Activated naive CD4-positive, alpha-beta T cell (primary cell): ENCODE data around the gene ADCK2.
"Not testable (repeated sequence)": the region's sequence is repeated elsewhere in the genome, so short reads cannot be mapped to it uniquely, and the experiment has no call there.

ENCODE experiments used
- DNase-seq, 4 experiments: peaks; one replicate each; lab custom pipeline; 2025; lab: John Stamatoyannopoulos, UW

The ADCK2 gene

DNA sequence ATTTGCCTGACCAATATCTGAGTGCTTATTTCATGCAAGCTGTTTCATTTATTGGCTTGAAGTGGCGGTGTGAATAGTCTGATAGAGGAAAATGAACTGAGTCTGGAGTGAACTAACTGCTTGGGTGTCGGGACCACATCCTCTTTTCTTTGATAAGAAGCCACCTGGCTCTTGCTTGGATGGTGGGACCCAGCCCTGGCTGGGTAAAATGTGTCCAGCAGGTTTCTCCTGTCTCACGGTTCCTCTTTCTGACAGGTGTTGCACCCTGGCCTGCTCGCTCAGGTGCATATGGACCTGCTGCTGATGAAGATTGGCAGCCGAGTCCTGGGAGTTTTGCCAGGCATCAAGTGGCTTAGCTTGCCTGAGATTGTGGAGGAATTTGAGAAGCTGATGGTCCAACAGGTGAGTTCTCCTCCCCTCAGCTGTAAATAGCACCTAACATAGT is 1.6 kb downstream of the ADCK2 start:
- DNase-seq: no peak

DNA sequence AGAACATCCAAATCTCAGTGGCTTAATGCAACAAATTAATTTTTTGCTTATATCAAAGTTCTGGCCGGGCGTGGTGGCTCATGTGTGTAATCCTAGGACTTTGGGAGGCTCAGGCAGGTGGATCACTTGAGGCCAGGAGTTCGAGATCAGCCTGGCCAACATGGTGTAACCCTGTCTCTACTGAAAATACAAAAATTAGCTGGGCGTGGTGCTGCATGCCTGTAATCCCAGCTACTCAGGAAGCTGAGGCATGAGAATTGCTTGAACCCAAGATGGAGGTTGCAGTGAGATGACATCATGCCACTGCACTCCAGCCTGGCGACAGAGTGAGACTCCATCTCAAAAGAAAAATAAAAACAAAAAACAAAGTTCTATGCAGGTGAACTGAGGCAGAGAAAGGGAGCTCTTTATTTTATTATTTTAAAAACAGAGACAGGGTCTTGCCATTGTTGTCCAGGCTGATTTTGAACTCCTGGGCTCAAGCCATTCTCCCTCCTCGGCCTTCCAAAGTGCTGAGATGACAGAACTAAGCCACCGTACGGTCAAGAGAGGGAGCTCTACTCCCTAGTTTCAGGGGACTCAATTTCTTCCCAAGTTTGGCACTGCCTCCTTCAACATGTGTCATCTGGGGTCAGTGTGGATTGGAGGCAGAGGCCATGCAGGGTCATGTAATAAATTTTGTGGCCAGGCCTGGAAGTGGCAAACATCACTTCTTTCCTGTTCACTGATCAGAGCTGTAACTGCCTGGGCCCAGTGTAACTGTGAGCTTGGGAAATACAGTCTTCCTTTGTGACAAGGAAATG is 2.4 kb downstream of the ADCK2 start:
- DNase-seq: no peak

DNA sequence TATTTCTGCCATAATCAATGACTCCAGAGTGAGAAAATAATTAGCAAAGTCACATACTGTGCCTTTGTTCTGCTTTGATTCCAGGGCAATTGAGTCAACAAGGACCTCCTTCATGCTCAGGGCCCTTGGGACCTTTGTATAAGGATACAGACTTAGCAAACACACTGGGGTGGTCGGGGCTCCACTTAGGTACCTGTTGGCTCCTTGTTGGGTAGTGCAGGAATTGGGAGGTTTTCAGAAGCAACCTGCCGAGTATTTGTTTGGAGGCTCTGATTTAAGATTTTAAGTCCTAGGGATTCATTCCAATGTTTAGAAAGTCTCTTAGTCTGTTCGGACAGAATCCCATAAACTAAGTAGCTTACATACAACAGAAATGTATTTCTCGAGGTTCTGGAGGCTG is 3.0 kb downstream of the ADCK2 start:
- no peak for DNase-seq

DNA sequence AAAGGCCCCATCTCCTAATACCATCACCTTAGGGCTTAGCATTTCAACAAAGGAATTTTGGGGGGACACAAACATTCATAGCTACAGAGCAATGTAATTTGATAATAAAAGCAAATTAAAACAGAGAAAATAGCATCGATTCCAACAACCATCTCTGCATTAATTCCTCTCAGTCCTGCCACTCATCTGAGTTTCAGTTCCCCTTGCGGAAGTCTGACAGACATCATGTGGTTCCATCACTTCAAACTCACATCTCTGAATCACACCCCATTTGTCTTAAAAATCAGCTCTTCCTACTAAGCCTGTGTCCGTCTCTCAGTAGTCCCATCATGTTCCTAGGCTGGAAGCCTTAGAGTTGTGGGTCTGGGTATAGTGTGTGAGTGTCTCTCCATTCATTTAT is 3.6 kb downstream of the ADCK2 start:
- no peak for DNase-seq

DNA sequence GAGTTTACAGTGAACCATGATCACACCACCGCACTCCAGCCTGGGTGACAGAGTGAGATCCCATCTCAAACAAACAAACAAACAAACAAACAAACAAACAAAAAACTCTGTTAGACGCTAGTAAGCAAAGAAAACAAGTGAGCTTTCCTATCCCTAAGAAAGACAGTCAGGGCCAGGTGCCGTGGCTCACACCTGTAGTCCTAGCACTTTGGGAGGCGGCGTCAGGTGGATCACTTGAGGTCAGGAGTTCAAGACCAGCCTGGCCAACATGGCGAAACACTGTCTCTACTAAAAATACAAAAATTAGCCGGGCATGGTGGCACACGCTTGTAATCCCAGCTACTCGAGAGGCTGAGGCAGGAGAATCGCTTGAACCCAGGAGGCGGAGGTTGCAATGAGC is 4.2 kb downstream of the ADCK2 start:
- not testable (repeated sequence) for DNase-seq

DNA sequence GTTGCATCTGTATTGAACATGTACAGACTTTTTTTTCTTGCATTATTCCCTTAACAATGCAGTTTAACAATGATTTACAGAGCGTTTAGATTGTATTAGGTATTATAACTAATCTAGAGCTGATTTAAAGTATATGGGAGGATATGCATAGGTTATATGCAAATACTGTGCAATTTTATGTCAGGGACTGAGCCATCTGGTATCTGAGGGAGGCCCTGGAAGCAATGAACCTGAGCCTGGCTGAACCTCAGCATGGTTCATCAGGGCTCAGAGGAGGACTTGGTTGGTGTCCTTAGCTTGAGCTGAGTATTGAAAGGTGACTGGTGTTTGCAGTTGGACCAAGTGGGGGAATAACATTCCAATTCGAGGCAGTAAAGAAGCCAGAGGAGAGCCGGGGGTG is 4.8 kb downstream of the ADCK2 start:
- no peak for DNase-seq

DNA sequence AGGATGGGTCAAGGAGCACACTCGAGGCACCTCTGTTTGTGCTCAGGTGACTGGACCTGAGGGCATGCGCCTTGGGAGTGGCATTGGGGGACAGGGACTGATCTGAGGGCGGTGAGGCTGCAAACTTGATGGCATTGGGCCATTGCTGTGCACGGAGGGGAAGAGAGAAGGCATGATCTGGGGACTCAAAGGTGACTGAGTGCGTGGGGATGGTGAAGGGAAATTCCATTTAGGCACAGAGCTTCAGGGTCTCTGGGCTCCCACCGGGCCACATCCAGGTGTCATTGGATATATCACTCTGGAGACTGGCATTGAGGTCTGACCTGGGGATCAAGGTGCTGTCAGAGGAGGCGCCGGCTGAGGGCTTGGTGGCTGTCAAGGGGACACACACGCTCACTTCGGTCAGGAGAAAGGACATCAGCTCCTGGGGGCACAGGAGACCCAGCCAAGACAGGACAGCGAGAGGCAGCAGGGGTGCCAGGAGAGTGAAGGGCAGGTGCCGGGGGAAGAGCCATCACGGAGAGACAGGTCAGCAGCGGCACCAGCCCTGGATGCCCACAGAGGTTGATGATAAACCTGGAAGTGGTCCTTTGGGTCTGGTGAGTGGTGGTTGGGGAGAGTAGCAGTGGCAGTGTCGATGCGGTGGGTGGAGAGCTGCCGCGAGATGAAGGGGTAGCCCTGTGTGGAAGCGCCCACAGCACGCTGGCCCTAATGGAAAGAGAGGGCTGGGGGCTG is 5.5 kb downstream of the ADCK2 start:
- no peak for DNase-seq

DNA sequence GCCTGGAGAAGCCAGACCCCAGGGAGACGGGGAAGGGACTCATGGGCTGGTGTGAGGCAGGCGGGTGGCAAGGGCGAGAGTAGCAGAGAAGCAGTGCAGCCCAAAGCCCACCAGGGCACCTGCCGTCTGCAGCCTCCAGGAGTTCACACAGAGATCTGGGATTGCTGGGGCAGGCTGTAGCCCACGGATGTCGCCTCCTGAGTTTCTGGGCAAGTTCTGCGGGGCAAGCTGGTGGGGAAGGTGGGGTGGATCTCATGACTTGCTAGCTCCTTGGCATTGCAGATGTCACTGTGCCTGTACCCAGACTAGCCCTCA is 6.0 kb downstream of the ADCK2 start:
- no peak for DNase-seq

DNA sequence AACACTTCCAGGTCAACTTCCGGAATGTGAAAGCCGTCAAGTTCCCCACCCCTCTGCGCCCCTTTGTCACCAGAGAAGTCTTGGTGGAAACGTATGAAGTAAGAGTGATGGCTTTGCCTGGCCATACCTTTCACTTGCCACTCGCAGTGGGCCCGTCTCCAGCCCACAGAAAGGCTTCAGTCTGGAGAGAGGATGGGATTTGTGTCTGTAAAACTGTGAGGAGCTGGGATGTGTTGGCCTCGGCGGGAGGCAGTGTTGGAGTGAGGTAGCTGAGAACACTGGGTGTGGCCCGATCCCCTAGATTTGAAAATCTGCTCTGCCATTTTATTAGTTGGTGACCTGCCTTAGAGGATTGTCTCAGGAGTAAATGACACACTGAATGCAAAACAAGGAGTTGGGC is 6.4 kb downstream of the ADCK2 start:
- no peak for DNase-seq

DNA sequence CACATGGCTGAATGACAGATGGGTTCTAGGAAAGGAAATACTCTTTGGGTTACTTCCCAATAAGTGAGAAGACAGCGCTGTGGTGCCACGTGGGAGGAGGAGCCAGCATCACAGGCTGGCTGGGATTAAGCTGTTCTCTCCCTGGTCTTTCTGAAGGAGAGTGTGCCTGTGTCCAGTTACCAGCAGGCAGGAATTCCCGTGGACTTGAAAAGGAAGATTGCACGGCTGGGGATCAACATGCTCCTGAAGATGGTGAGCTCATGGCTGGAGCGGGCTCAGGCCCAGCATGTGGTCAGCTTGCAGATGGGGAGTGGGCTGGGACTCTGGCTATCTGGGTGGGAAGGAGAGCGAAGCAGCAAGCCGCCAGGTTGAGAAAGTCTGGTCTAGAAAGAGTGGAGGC is 8.1 kb downstream of the ADCK2 start:
- DNase-seq: no peak

DNA sequence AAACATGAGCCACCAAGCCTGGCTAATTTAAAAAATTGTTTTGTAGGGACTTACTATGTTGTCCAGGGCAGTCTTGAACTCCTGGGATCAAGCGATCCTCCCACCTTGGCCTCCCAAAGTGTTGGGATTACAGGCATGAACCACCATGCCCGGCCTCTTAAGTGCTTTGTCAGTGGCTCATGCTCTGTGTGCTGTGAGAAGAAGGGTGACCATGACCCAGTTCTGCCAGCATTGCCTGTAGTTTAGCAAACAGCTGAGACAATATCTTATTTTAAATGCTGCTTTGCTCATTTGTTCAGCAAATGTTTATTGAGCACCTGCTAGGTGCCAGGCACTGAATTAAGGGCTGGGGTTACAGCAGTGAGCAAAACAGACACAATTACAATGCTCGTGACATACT is 9.0 kb downstream of the ADCK2 start:
- DNase-seq: no peak

DNA sequence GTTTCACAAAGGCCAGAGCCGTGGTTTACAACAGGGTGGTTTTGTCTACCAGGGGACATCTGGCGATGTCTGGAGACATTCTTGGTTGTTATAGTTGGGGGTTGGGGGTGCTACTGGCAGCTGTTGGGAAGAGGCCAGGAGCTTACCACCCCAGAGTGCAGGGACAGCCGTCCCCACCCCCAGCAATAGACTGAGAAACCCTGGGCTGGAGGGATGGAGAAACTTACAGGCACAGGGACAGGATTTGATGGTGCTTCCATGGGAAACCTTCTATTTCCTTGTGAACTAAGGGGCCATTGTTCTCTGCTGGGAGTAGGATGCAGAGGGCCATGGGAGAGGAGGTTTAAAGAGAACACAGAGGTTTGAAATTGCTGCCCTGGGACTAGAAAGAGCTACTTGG is 10.9 kb downstream of the ADCK2 start:
- DNase-seq: no peak

DNA sequence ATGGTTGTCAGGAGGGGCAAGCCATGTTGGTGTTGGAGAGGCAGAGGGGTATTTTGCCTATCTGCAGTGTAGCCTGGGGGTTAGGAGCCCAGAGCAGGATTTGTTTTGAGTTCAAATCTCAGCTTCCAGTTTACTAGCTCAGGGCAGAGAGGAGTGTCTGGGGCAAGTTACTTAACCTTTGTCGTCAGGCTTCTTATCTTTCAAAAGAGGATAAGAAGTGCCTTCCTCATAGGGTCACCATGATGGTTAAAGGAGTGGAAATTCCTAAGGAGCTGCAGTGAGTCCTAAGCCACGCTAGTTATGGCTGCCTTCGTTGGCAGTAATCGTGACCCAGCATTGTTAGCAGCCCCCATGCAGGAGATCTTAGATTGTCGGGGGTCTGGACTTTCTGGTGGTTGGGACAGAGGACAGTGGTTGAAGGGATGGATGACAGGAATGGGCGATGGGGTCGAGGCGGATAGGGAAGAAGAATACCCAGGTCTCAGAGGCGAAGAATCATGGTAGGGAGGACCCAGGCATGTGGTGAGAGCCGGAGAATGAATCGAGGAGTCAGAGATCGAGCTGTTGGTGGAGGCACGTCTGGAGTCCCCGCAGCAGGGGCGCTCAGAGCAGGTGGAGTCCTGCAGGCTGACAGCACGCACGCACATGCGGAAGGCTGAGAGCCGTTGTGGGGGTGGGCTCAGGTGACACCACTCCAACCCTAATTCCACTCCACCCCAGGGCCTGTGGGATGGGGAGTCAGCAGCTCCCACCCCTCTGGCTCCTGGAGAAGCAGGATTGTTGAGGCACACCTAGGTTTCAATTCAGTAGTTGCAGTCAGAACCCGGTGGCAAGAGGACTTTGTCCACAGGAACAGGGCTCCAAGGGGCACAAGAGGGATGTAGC is 11.6 kb downstream of the ADCK2 start:
- no peak for DNase-seq

DNA sequence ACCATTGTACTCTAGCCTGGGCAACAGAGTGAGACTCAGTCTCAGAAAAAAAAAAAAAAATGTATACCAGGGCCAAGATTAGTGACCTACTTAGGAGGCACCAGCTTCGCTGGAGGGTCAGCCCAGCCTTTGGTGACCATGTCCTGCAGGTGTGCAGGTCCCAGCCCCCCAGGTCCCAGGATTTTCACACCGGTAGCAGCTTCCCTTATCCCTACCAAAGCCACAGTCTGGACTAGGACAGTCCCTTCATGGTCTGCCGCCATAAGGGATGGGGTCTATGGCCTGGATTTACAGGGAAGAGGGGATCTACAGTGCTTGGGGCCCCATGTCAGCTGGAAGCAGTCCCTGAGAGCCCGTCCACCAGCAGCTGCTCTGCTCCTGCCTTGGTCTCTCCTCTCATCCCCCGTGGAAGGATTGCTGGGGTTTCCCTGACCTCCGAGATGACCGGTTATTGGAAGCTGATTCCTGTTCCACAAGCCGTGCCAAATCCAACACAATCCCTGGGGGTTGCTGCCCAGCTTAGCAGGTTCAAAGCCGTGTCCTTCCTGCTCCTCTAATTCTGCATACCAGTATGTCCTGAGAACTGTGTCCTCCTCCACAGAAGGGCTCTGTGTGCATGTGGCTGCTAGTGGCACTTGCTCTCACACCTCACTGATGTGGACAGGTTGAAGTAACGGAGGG is 12.8 kb downstream of the ADCK2 start:
- no peak for DNase-seq

DNA sequence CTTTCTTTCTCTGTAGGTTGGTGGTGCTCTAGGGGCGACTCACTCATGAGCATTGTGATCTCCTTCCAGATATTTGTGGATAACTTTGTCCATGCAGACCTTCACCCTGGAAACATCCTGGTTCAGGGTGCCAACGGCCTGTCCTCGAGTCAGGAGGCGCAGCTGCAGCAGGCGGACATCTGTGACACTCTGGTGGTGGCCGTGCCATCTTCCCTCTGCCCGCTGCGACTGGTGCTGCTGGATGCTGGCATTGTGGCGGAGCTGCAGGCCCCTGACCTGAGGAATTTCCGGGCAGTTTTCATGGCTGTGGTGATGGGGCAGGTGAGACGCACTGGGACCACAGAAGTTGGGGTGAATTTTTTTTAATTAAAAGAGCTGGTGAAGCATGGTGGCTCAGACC is 14.2 kb downstream of the ADCK2 start:
- no peak for DNase-seq

DNA sequence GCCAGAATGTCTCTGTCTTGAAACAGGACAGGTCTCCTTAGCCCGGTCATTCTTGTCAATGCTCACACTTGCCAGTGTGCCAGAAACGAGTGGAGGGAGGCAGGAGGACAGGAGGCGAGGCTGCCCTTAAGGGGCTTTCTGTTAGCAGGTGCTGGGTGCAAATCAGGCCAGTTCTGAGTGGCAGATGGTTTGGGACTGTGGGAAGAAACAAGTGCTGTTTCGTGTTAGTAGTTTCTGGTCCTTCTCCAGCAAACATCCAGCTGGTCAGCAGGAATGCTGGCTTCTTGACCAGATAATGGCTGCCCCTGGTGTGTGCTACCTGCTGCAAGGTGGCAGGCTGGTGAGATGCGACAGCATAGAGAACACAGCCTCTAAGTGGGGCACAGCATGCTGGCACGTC is 15.6 kb downstream of the ADCK2 start:
- DNase-seq: no peak

DNA sequence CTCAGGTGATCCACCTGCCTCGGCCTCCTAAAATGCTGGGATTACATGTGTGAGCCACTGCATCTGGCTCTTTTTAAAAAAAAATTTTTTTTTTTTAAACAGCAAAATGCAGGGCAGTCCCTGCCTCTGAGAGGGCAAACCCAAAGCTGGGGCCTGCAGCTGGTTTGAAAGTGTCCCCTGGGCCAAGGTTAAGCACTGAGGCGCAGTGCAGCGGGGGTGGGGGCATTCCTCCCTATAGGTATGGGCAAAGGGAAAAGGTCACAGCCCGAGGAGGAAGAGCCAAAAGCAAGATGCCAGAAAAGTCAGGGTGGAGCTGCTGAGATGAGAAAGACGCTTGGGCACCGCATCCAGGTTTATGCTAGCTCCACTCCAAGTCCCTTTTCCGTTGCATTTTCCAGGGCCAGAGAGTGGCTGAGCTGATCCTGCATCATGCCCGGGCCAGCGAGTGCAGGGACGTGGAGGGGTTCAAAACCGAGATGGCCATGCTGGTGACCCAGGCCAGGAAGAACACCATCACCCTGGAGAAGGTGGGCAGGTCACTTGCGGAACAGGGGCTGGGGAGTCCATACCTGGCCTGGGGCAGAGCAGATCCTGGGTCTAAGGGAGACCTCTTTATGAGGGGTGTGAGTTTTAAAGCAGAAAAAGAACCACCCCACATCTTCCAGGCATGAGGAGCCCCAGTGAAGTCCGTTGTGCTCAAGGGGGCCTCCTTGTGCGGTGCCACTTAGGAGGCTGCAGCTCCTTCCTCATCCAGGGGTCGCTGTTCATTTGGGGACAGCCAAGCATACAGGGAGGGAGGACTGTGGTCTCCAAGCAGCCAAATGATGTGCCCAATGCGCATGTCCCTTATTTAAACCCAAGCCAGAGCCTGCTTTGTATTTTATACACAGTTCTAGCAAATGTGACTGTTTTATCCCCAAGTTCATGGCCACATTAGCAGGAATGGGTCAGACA is 16.7 kb downstream of the ADCK2 start:
- DNase-seq: no peak

DNA sequence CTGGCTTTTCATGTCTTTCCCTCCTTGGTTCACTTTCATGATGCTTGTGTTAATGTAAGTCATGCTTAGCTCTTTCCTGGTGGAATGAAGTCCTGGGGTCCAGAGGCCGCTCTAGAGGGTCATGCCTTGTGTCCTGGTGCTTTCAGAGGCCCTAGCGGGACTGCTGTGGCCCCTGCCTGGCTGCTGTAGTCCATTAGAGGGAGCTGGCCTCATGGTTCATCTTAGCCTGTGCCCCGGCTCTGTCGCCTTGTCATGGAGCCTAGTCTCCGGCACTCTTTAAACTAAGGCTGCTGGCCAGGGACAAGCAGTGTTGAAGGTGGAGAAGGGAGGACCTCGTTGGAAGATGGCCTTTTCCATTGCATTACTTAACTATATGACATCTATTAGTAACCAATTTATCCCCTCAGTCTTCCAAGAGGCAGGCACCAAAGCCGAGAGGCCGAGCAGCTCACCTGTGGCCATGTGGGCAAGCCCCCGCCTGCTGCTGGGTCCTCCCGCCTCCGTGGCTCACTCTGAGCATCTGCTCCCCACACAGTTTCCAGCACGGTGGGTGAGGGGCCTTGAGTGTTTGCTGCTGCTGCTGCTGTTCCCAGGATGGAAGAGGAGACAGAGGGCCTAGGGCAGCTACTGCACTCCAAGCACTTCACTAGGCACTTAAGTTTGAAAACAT is 18.8 kb downstream of the ADCK2 start:
- DNase-seq: no peak

DNA sequence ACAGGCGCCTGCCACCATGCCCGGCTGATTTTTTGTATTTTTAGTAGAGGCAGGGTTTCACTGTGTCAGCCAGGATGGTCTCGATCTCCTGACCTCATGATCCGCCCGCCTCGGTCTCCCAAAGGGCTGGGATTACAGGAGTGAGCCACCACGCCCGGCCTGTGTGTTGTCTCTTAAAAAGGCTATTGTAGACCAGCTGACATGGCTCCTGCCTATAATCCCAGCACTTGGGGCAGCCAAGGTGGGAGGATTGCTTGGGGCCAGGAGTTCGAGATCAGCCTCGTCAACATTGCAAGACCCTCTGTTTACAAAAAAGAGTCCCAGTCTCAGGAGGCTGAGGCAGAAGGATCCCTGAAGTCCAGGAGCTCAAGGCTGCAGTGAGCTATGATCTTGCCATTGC is 21.1 kb downstream of the ADCK2 start:
- not testable (repeated sequence) for DNase-seq

DNA sequence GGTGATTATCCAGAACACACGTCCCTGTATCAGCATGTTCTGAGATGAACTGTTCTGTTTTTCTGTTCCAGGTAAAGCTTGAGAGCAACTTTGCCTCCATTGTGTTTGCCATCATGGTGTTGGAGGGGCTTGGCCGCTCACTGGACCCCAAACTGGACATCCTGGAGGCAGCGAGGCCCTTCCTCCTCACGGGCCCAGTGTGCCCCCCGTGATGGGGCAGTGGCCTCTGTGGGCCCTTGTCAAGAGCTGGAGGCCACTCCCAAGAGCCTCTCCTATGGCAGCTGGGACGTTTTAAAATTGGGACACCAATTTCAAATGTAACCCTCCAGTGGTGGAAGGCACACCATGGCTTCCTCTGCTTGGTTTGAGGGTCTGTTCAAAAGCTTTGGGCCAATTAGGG is 21.8 kb downstream of the ADCK2 start:
- DNase-seq: no peak
